LNCAP (cell line): ENCODE results near the gene USP32.

Experiments
- TF ChIP-seq, protein P1 (sequence below): fragments of 450-650 bp; IDR thresholded peaks from 2 replicates; pipeline ENCODE4 v1.5.1; 2017; ENCODE audit warnings: mild to moderate bottlenecking

Gene USP32

DNA sequence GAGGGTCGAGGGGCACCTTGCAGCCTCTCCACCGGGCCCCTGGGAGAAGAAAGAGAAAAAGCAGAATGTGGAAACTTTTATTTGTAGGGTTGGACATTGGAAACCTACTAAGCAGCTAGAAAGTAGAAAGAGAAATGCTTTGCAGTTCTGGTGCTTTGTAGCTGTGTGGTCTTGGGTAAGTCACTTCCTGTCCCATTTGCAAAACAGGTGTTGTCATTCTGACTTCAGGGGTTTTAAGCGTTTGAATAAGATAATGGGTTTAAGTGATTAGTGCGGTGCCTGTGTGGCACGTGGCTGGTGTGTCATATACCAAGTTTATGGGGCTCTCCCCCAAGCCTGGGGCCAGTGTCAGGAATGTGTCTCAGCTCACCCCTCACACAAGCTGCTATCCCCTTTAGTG is 240.6 kb downstream of the USP32 start:
- TF ChIP-seq, protein P1, sequence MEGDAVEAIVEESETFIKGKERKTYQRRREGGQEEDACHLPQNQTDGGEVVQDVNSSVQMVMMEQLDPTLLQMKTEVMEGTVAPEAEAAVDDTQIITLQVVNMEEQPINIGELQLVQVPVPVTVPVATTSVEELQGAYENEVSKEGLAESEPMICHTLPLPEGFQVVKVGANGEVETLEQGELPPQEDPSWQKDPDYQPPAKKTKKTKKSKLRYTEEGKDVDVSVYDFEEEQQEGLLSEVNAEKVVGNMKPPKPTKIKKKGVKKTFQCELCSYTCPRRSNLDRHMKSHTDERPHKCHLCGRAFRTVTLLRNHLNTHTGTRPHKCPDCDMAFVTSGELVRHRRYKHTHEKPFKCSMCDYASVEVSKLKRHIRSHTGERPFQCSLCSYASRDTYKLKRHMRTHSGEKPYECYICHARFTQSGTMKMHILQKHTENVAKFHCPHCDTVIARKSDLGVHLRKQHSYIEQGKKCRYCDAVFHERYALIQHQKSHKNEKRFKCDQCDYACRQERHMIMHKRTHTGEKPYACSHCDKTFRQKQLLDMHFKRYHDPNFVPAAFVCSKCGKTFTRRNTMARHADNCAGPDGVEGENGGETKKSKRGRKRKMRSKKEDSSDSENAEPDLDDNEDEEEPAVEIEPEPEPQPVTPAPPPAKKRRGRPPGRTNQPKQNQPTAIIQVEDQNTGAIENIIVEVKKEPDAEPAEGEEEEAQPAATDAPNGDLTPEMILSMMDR: no peak

DNA sequence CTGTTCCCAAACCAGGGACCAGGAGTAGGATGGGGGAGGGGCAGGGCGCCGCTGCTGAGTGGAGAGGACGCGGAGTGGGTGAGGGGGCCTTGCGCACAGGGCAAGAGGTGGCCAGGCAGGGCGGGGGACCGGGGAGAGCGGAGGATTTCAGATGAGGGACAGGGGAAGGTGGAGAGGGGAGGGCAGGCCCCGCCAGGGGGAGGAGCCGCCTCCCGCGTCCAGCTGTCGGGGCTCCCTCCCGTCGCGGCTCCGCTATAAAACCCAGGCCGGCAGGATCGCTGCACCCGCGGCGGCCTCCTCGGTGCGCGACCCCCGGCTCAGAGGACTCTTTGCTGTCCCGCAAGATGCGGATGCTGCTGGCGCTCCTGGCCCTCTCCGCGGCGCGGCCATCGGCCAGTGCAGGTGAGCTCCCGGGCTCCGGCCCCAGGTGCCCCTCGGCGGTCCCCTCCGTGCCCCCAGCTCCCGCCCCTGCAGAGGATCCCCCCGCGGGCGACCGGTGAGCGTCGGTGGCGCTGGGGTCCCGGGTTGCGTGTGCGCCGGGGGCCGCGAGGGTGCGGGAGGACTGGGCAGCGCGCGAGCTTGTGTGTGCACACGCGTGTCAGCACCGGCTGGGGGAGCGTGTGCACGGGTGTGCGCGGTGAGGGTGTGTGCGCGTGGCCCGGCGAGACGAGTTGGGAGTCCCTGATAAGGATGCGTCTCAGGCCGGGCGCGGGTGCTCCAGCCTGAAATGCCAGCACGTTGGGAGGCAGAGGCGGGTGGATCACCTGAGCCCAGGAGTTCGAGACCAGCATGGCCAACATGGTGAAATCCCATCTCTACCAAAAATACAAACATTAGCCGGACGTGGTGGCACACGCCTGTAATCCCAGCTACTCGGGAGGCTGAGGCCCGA is 242.0 kb downstream of the USP32 start, which contains the start of gene CA4:
Gene CA4 (plus strand): TSS at position 283 of the 892 bp plus-strand sequence. CDS start 62 bp downstream, at position 345.
- TF ChIP-seq, protein P1: no peak

DNA sequence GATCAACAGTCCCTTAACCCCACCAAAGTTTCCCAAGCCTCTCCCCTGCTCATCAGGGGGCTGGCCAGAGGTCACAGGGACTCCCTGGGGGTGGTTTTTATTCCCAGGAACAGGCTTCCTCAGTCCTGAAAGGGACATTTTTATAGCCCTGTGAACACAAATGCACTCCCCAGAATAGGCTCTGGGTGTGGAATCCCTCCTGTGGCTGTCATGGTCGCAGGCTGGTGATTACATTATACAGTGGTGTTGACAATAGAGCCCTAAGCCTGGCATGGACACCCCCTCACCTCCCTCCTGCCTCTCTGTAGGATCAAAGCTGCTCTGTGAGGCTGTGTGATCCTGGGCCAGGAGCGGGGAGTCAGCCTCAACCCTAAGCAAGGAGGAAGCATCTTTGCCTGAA is 243.6 kb downstream of the USP32 start:
- TF ChIP-seq, protein P1: no peak

DNA sequence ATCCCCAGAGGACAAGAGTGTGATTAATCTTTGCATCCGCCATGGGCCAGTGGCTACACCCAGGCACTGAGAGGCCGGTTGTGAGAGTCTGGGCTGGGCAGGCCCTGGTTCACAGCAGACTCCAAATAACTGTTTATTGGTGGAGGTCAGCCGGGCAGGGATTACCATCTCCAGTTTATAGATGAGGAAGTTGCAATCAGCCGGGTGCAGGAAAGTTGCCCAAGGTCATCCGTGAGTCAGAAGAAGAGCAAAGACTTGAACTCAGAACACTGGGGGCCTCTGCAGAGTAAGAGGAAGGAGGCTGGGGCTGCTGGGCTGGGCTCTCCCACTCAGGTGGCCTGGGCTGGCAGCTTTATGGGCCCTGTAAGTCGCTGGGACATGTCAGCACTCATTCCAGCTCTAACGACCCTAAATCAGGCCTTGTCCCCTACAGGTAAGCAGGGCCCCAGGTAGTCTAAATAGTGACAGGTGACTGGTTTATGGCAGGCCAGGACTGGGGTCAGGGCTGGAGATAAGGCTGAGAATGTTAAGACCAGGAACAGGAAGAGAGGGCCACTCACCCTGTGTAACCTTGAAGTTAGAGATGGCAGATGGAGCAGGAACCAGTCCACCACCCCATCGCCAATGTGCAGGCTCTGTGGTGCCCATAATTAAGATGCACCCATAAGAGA is 244.2 kb downstream of the USP32 start:
- TF ChIP-seq, protein P1: no peak

DNA sequence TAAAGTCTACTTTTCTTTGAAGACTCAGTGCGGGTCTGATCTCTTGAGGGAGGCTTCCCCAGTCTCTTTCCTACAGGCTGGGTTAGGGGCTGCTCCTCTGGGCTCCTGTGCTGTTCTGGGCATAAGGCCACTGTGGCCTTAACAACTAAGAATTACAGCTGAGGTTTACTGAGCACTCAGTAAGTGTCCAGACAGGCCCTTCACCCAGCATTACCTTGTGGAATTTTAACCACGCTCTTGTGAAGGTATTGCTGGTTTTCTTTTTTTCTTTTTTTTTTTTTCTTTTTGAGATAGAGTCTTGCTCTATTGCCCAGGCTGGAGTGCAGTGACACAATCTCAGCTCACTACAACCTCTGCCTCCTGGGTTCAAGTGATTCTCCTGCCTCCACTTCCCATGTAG is 245.7 kb downstream of the USP32 start:
- TF ChIP-seq, protein P1: no peak

DNA sequence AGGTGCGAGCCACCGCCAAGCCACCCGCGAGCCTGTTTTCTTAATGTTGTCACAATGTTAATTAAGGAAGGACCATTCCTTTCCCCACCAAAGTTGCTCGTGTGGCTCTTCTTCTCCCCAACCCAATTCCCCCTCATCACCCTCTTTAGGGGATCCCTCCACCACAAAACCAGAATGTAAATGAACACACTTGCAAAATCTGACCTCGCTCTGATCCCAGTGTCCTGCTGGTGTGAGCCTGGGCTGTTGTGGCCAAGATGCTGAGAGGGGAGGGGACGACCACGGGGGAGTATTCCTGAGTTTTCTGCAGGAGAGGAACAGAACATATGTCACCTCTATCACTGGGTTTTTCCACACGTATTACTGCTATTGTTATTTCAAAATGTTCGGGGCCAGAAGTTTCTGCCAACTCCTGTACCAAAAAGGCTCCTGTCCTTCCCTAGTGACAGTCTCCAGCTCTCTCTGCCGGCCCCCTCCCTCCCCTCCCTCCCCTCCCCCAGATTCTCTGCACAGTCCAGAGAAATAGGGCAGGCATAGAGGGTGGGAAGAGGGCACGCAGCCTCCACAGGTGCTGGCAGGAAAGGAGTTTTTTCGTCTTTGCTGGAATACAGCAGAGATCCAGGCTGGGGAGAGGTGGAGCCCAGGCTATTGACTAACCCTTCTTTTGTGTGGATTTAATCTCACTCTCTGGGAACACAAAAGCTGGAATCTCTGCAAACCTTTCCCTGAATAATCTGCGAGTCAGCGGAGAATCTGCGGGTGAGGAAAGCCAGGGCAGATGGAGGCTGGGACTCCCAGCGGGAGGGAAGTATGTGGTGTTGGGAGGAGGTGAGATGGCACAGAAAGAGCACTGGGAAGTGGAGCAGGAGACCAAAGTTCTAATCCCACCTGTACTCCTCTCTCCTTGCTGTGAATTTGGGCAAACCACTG is 246.7 kb downstream of the USP32 start:
- TF ChIP-seq, protein P1: no peak
